ENCODE data around the gene BACH2. TPM values are rescaled to one million over a fixed set of nuclear protein-coding genes. Genes with fewer than 3 reads are reported as not detected.

The BACH2 gene
- total RNA-seq, 1 experiment from 2014 or later = 3.3 TPM

DNA sequence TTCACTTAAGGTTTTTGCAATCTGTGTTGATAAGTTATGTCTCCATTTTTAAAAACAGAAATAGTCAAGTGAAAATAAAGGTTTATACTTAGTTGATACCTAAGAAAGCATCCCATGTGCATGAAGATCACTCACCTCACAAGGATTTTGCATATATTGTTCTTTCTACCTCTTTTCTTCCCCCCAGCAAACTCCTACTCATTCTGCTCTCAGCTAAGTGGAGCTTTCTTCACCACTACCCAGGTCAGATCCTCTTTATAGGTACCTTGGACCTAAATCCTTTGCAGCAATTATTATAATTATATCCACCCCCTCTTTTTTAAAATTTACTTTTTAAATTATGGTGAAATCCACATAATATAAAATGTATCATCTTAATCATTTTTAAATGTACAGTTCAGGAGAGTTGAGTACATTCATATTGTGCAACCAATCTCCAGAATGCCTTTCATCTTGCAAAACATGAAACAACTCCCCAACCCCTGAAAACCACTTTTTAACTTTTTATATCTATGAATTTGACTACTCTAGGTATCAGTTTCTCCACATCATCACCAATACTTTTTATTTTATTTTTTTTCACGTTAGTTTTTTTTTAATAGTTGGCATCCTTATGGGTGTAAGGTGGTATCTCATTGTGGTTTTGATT is 9.3 kb upstream of the BACH2 start:
- no peaks in the 10 kb centered on the region for H4K20me1 ChIP-seq (ENCODE audit: insufficient read depth)
- H3K4me2 ChIP-seq (ENCODE audit: low read length) = no peak overlapping the region
- RAD21 ChIA-PET (ENCODE audit: low non-redundant PET in 1 of 2, low total read pairs in 2 of 2, uncharacterized antibody in 2 of 2, unreplicated experiment in 2 of 2) = no interaction called here
- intact Hi-C loops (cut with micrococcal nuclease) = no loop called here
- no peak overlapping the region for H3K9ac ChIP-seq (ENCODE audit: low read length)
- no peak for TF ChIP-seq EGR1 (IDR thresholded peaks at IDR 0.05; ENCODE audit: low read depth)
- no peak for TF ChIP-seq RAD21 (IDR thresholded peaks at IDR 0.05; ENCODE audit: low read depth)
- TF ChIP-seq, protein P1, sequence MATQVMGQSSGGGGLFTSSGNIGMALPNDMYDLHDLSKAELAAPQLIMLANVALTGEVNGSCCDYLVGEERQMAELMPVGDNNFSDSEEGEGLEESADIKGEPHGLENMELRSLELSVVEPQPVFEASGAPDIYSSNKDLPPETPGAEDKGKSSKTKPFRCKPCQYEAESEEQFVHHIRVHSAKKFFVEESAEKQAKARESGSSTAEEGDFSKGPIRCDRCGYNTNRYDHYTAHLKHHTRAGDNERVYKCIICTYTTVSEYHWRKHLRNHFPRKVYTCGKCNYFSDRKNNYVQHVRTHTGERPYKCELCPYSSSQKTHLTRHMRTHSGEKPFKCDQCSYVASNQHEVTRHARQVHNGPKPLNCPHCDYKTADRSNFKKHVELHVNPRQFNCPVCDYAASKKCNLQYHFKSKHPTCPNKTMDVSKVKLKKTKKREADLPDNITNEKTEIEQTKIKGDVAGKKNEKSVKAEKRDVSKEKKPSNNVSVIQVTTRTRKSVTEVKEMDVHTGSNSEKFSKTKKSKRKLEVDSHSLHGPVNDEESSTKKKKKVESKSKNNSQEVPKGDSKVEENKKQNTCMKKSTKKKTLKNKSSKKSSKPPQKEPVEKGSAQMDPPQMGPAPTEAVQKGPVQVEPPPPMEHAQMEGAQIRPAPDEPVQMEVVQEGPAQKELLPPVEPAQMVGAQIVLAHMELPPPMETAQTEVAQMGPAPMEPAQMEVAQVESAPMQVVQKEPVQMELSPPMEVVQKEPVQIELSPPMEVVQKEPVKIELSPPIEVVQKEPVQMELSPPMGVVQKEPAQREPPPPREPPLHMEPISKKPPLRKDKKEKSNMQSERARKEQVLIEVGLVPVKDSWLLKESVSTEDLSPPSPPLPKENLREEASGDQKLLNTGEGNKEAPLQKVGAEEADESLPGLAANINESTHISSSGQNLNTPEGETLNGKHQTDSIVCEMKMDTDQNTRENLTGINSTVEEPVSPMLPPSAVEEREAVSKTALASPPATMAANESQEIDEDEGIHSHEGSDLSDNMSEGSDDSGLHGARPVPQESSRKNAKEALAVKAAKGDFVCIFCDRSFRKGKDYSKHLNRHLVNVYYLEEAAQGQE (IDR thresholded peaks at IDR 0.05; ENCODE audit: low read depth) = no peak
- no peak for TF ChIP-seq CBX3 (IDR thresholded peaks at IDR 0.05; ENCODE audit: low read depth)
- no peak for TF ChIP-seq EZH2 (IDR thresholded peaks at IDR 0.05)
- no peak for TF ChIP-seq JUND (IDR thresholded peaks at IDR 0.05)
- TF ChIP-seq EZH2phosphoT487 (IDR thresholded peaks at IDR 0.05; ENCODE audit: borderline replicate concordance) = no peak
- TF ChIP-seq, protein P2, sequence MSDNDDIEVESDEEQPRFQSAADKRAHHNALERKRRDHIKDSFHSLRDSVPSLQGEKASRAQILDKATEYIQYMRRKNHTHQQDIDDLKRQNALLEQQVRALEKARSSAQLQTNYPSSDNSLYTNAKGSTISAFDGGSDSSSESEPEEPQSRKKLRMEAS (IDR thresholded peaks at IDR 0.05) = no peak
- TF ChIP-seq, protein P3, sequence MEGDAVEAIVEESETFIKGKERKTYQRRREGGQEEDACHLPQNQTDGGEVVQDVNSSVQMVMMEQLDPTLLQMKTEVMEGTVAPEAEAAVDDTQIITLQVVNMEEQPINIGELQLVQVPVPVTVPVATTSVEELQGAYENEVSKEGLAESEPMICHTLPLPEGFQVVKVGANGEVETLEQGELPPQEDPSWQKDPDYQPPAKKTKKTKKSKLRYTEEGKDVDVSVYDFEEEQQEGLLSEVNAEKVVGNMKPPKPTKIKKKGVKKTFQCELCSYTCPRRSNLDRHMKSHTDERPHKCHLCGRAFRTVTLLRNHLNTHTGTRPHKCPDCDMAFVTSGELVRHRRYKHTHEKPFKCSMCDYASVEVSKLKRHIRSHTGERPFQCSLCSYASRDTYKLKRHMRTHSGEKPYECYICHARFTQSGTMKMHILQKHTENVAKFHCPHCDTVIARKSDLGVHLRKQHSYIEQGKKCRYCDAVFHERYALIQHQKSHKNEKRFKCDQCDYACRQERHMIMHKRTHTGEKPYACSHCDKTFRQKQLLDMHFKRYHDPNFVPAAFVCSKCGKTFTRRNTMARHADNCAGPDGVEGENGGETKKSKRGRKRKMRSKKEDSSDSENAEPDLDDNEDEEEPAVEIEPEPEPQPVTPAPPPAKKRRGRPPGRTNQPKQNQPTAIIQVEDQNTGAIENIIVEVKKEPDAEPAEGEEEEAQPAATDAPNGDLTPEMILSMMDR (IDR thresholded peaks at IDR 0.05 in 2 of 3, conservative IDR thresholded peaks at IDR 0.05 in 1 of 3; ENCODE audit: borderline replicate concordance in 1 of 3, insufficient read depth in 1 of 3, low read depth in 2 of 3, low read length in 2 of 3) = no peak
- TF ChIP-seq, protein P4, sequence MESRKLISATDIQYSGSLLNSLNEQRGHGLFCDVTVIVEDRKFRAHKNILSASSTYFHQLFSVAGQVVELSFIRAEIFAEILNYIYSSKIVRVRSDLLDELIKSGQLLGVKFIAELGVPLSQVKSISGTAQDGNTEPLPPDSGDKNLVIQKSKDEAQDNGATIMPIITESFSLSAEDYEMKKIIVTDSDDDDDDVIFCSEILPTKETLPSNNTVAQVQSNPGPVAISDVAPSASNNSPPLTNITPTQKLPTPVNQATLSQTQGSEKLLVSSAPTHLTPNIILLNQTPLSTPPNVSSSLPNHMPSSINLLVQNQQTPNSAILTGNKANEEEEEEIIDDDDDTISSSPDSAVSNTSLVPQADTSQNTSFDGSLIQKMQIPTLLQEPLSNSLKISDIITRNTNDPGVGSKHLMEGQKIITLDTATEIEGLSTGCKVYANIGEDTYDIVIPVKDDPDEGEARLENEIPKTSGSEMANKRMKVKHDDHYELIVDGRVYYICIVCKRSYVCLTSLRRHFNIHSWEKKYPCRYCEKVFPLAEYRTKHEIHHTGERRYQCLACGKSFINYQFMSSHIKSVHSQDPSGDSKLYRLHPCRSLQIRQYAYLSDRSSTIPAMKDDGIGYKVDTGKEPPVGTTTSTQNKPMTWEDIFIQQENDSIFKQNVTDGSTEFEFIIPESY (IDR thresholded peaks at IDR 0.05; ENCODE audit: extremely low read depth, insufficient replicate concordance, low read length) = no peak
- TF ChIP-seq CEBPB (IDR thresholded peaks at IDR 0.05; ENCODE audit: low read depth) = no peak
- TF ChIP-seq ELF1 (IDR thresholded peaks at IDR 0.05; ENCODE audit: borderline replicate concordance, low read depth) = no peak
- TF ChIP-seq, protein P5, sequence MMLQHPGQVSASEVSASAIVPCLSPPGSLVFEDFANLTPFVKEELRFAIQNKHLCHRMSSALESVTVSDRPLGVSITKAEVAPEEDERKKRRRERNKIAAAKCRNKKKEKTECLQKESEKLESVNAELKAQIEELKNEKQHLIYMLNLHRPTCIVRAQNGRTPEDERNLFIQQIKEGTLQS (IDR thresholded peaks at IDR 0.05) = no peak
- TF ChIP-seq ZNF274 (IDR thresholded peaks at IDR 0.05; ENCODE audit: low read depth, low read length) = no peak
- ATAC-seq = no peak
- H3K27me3 ChIP-seq (ENCODE audit: insufficient read depth, low read length) = no peaks in the 10 kb centered on the region
- no peaks in the 10 kb centered on the region for H3K79me2 ChIP-seq (ENCODE audit: insufficient read depth, low read length)
- no peaks in the 10 kb centered on the region for H3K9me2 ChIP-seq (ENCODE audit: insufficient read depth)
- no peak overlapping the region for H2AFZ ChIP-seq (ENCODE audit: low read depth, low read length, poor library complexity, severe bottlenecking)
- POLR2A ChIA-PET = no interaction called here
- CTCF ChIA-PET = no interaction called here
- H3K27ac ChIP-seq (ENCODE audit: low read depth, low read length) = no peak overlapping the region
- no peak overlapping the region for H3K4me3 ChIP-seq (replicated peaks in 1 of 2; ENCODE audit: low read depth in 1 of 2, low read length in 2 of 2)
- no peaks in the 10 kb centered on the region for H3K9me3 ChIP-seq (ENCODE audit: control insufficient read depth in 1 of 2, insufficient read depth in 1 of 2, low read depth in 1 of 2, low read length in 2 of 2)
- no peak for DNase-seq (ENCODE audit: low read depth, low spot score)
- no peaks in the 10 kb centered on the region for H3K4me1 ChIP-seq (ENCODE audit: control insufficient read depth in 1 of 2, insufficient read depth in 2 of 2, low read length in 2 of 2)
- BruUV-seq (replicated peaks) = no TSS peak
- no peaks in the 10 kb centered on the region for H3K36me3 ChIP-seq (ENCODE audit: control insufficient read depth in 1 of 2, insufficient read depth in 2 of 2, low read length in 2 of 2)

All from HCT116 (cell line).